Right atrium auricular region (tissue), 2 donors: ENCODE data around the gene XCR1. TPM values are rescaled to one million over a fixed set of nuclear protein-coding genes. Genes with fewer than 3 reads are reported as not detected.

ENCODE experiments used
- DNase-seq: peaks from one replicate; pipeline ENCODE4 v3.0.0-alpha.2; 2019; ENCODE audit warnings: low spot score
- H3K27ac ChIP-seq, 2 donors: fragments of 200-600 bp; sonication (generic); 1 replicate in 1 of 2; 2 replicates in 1 of 2; pipeline ENCODE4 v1.5.1; 2016 to 2019
- H3K27me3 ChIP-seq, 2 donors: fragments of 200-600 bp; sonication (generic); one replicate each; pipeline versions ENCODE4 v1.5.1 to v1.6.0; 2017 to 2019
- H3K36me3 ChIP-seq: fragments of 200-600 bp; sonication (generic); one replicate; pipeline ENCODE4 v1.5.1; 2016
- H3K4me1 ChIP-seq, 2 donors: fragments of 200-600 bp; sonication (generic); one replicate each; pipeline versions ENCODE4 v1.5.1 to v1.6.0; 2017 to 2019
- H3K4me3 ChIP-seq, 2 donors: fragments of 200-600 bp; sonication (generic); 1 replicate in 1 of 2; 2 replicates in 1 of 2; pipeline ENCODE4 v1.5.1; 2017 to 2019; ENCODE audit warnings: mild to moderate bottlenecking in 1 of 2, moderate library complexity in 1 of 2
- H3K9me3 ChIP-seq, 2 donors: fragments of 200-600 bp; sonication (generic); one replicate each; pipeline ENCODE4 v1.5.1; 2019
- total RNA-seq, 2 donors: library from RNA; depleted of rRNA; stranded (reverse); fragments of >200 nt; gene quantifications; one replicate each; pipeline ENCODE4 v1.1.0, GENCODE V29; 2016
- TF ChIP-seq, protein P1 (sequence below), 2 donors: fragments of 200-600 bp; sonication (generic); IDR thresholded peaks; one replicate each; pipeline ENCODE4 v1.5.1; 2019; ENCODE audit warnings: antibody characterized with exemption in 2 of 2

XCR1 gene
- total RNA-seq, 2 donors from 2014 or later: not detected

DNA sequence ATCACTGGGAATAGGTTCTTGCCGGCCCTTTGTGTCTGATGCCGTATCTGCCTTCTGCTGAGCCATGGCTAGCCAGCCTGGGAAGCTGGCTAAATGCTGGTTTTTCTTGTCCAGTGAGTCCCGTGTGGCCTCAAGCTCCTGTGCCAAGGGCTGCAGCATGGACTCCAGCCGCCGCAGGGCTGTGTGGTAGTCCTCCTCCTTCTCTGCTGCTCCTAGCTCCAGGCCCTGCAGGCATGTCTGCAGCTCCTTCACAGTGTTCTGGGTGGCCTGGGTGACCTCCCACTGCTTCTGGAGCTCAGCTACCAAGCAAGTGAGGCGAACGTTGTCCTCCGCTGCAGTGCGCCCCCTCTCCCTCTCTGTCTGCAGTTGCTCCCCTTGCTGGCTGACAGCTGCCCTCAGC is 59.1 kb downstream of the XCR1 start:
- Histone ChIP-seq H3K4me1 (peaks cover 0 to 39% of the 10 kb centered on the region in 2 donors), H3K27ac (no peak overlapping the region), H3K9me3 (no peaks in the 10 kb centered on the region), H3K27me3 (no peaks in the 10 kb centered on the region), H3K4me3 (no peak overlapping the region), H3K36me3 (peaks cover 81% of the 10 kb centered on the region)
- TF ChIP-seq, protein P1, sequence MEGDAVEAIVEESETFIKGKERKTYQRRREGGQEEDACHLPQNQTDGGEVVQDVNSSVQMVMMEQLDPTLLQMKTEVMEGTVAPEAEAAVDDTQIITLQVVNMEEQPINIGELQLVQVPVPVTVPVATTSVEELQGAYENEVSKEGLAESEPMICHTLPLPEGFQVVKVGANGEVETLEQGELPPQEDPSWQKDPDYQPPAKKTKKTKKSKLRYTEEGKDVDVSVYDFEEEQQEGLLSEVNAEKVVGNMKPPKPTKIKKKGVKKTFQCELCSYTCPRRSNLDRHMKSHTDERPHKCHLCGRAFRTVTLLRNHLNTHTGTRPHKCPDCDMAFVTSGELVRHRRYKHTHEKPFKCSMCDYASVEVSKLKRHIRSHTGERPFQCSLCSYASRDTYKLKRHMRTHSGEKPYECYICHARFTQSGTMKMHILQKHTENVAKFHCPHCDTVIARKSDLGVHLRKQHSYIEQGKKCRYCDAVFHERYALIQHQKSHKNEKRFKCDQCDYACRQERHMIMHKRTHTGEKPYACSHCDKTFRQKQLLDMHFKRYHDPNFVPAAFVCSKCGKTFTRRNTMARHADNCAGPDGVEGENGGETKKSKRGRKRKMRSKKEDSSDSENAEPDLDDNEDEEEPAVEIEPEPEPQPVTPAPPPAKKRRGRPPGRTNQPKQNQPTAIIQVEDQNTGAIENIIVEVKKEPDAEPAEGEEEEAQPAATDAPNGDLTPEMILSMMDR (IDR thresholded peaks at IDR 0.05): no peak
- DNase-seq: no peak

DNA sequence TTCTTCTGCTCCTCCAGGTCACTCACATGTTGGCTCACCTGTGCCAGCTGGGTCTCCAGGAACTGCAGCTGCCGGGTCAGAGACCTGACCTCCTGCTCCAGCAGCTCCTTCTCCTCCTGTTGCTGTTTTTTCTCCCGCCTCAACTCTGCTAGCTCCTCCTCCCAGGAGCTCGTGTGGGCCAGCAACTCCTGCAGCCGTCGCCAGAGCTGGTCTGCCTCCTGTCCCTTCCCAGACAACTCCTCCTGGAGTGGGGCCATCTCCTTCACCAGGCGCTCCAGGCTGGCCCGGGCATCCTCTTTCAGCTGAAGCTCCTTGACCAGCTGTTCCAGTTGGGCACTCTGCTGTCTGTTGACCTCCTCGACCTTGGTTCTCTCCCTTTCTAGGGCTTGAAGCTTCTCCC is 59.6 kb downstream of the XCR1 start:
- no peak overlapping the region for H3K27ac ChIP-seq
- no peak overlapping the region for H3K4me3 ChIP-seq
- peaks cover 0 to 39% of the 10 kb centered on the region in 2 donors for H3K4me1 ChIP-seq
- DNase-seq: no peak
- H3K9me3 ChIP-seq: no peaks in the 10 kb centered on the region
- H3K27me3 ChIP-seq: no peaks in the 10 kb centered on the region
- H3K36me3 ChIP-seq: peaks cover 83% of the 10 kb centered on the region
- TF ChIP-seq, protein P1 (IDR thresholded peaks at IDR 0.05): no peak

Other genes with a start within 250 kb of the XCR1 start
- not detected for gene SLC6A20, start 230.9 kb downstream of the XCR1 start, total RNA-seq
- gene LZTFL1, start 185.4 kb downstream of the XCR1 start, total RNA-seq: 1 to 10 TPM; 8.3 to 8.9 TPM
- not detected for gene CCR9, start 140.9 kb downstream of the XCR1 start, total RNA-seq
- gene CXCR6, start 84.0 kb downstream of the XCR1 start, total RNA-seq: 1 to 10 TPM in 1 of 2 donors, not detected in 1; 1.2 TPM
- 100 to 1,000 TPM in 1 of 2 donors, 10 to 100 TPM in 1; 67.2 to 116 TPM for gene FYCO1, start 31.7 kb downstream of the XCR1 start, total RNA-seq
- gene CCR1, start 180.8 kb upstream of the XCR1 start, total RNA-seq: 1 to 10 TPM; 1.2 to 8.9 TPM
- gene CCR3, start 215.0 kb upstream of the XCR1 start, total RNA-seq: not detected